GM12878 (cell line): Measurements from ENCODE around the gene PPP4R3B. TPM values are rescaled to one million over a fixed set of nuclear protein-coding genes. Genes with fewer than 3 reads are reported as not detected.

Source experiments
- ASH2L ChIP-seq: fragments of 300-600, 200-600 bp; sonication (generic); IDR thresholded peaks from 2 replicates; pipeline ENCODE4 v1.6.1; 2017; ENCODE audit warnings: low read depth, mild to moderate bottlenecking, borderline replicate concordance
- CTCF ChIP-seq, 3 experiments: IDR thresholded peaks in 2 of 3; conservative IDR thresholded peaks in 1 of 3; 2 replicates each; pipeline ENCODE4 v1.5.1; 2011; ENCODE audit warnings: low read depth in 3 of 3, low read length in 3 of 3, mild to moderate bottlenecking in 3 of 3, control low read depth in 2 of 3, moderate library complexity in 2 of 3, inconsistent platforms in 1 of 3, mixed read lengths in 1 of 3; ENCODE audit not compliant: control insufficient read depth in 2 of 3, insufficient read depth in 1 of 3; ENCODE audit errors: extremely low read depth in 1 of 3
- HDAC6 ChIP-seq: fragments of 200-600 bp; sonication (generic); IDR thresholded peaks from one replicate; pipeline ENCODE4 v1.8.0; 2017; ENCODE audit warnings: antibody characterized with exemption; ENCODE audit not compliant: unreplicated experiment
- KAT2A ChIP-seq: conservative IDR thresholded peaks from 2 replicates; pipeline ENCODE4 v1.6.1; 2011; ENCODE audit warnings: low read depth, low read length; ENCODE audit not compliant: control insufficient read depth
- NFYA ChIP-seq: IDR thresholded peaks from 2 replicates; pipeline ENCODE4 v1.6.1; 2011; ENCODE audit warnings: low read depth, mild to moderate bottlenecking, low read length, improper control_type of control experiment, borderline replicate concordance
- NRF1 ChIP-seq: conservative IDR thresholded peaks from 2 replicates; pipeline ENCODE4 v1.6.1; 2011; ENCODE audit warnings: mild to moderate bottlenecking, low read depth, low read length, improper control_type of control experiment
- PBX3 ChIP-seq: IDR thresholded peaks from 2 replicates; pipeline ENCODE4 v1.6.1; 2011; ENCODE audit warnings: mild to moderate bottlenecking, low read depth, low read length, moderate library complexity; ENCODE audit not compliant: insufficient replicate concordance
- POLR2AphosphoS5 ChIP-seq: IDR thresholded peaks from 2 replicates; pipeline ENCODE4 v1.6.1; 2011; ENCODE audit warnings: mild to moderate bottlenecking, low read length, inconsistent platforms
- SMARCA5 ChIP-seq: fragments of 450-650 bp; IDR thresholded peaks from 2 replicates; pipeline ENCODE4 v1.6.1; 2017; ENCODE audit warnings: mild to moderate bottlenecking
- SPI1 ChIP-seq: IDR thresholded peaks from 2 replicates; pipeline ENCODE4 v1.6.1; 2011; ENCODE audit warnings: low read depth, mild to moderate bottlenecking, low read length, moderate library complexity, borderline replicate concordance; ENCODE audit not compliant: insufficient read depth
- SUPT20H ChIP-seq: IDR thresholded peaks from 2 replicates; pipeline ENCODE4 v1.6.1; 2011; ENCODE audit warnings: low read depth, mild to moderate bottlenecking, low read length, moderate library complexity, borderline replicate concordance; ENCODE audit not compliant: control insufficient read depth
- SUZ12 ChIP-seq: fragments of 200-600 bp; sonication (generic); IDR thresholded peaks from one replicate; pipeline ENCODE4 v1.6.1; 2018; ENCODE audit warnings: antibody characterized with exemption, mild to moderate bottlenecking; ENCODE audit not compliant: unreplicated experiment
- TBL1XR1 ChIP-seq: IDR thresholded peaks from 2 replicates; pipeline ENCODE4 v1.6.1; 2012; ENCODE audit warnings: low read depth, low read length, improper control_type of control experiment
- TCF12 ChIP-seq: IDR thresholded peaks from 2 replicates; pipeline ENCODE4 v1.6.1; 2011; ENCODE audit warnings: low read depth, mild to moderate bottlenecking, low read length
- TCF7 ChIP-seq: IDR thresholded peaks from 2 replicates; pipeline ENCODE4 v1.6.1; 2014; ENCODE audit warnings: antibody characterized with exemption, borderline replicate concordance
- YBX1 ChIP-seq: fragments of 450-650 bp; IDR thresholded peaks from 2 replicates; pipeline ENCODE4 v1.6.1; 2016; ENCODE audit warnings: antibody characterized with exemption
- ZBTB33 ChIP-seq: fragments of 450-650 bp; IDR thresholded peaks from 2 replicates; pipeline ENCODE4 v1.6.1; 2017; ENCODE audit warnings: mild to moderate bottlenecking
- ZNF24 ChIP-seq: fragments of 450-650 bp; IDR thresholded peaks from 2 replicates; pipeline ENCODE4 v1.6.1; 2017; ENCODE audit warnings: antibody characterized with exemption, mild to moderate bottlenecking
- ZNF622 ChIP-seq: fragments of 450-650 bp; IDR thresholded peaks from 2 replicates; pipeline ENCODE4 v1.6.1; 2017; ENCODE audit warnings: mild to moderate bottlenecking, inconsistent platforms
- ZNF687 ChIP-seq: fragments of 450-650 bp; IDR thresholded peaks from 2 replicates; pipeline ENCODE4 v1.6.1; 2017; ENCODE audit warnings: mild to moderate bottlenecking, moderate library complexity
- polyA plus RNA-seq, 11 experiments: library from polyadenylated mRNA; depleted of rRNA in 4 of 11; unstranded in 6 of 11; stranded (reverse) in 5 of 11; fragments of >200 nt; fragmentation: Nextera tagmentation in 4 of 11; fragmentation: Illumina TruSeq in 1 of 11; extraction: Ambion mirVana in 4 of 11; extraction: Trizol in 1 of 11; gene quantifications; 1 replicate in 1 of 11; 2 replicates in 10 of 11; pipeline versions ENCODE4 v1.2.1 to v1.2.3, GENCODE V29; 2011 to 2016; ENCODE audit warnings: inconsistent platforms in 2 of 11, missing spikeins in 2 of 11, low read depth in 1 of 11
- total RNA-seq, 4 experiments: library from RNA; depleted of rRNA in 3 of 4; stranded (reverse); fragments of >200 nt in 3 of 4; fragmentation: Illumina TruSeq in 1 of 4; extraction: Trizol in 1 of 4; gene quantifications; 2 replicates each; pipeline versions ENCODE4 v1.2.1 to v1.2.3, GENCODE V29; 2013 to 2021

Gene PPP4R3B
- total and polyA plus RNA-seq, 10 of the 15 experiments (the other 5 are each of a cell fraction or from before 2014, with no cell fraction given): 10.9 to 70.1 (median 49.2) TPM

GRCh38 chr2:55617175-55618024, at the start of gene PPP4R3B (continued):
- TF ChIP-seq ZNF687: peak; percentile 63; the same call in 1 of the 2 replicates
- TF ChIP-seq CTCF (IDR thresholded peaks at IDR 0.05 in 2 of 3, conservative IDR thresholded peaks at IDR 0.05 in 1 of 3; ENCODE audit: control insufficient read depth in 2 of 3, extremely low read depth in 1 of 3, insufficient read depth in 1 of 3, low read depth in 3 of 3, low read length in 3 of 3): peak; percentile 32 to 33 (median 32); a peak in 4 of 6 replicates
- TF ChIP-seq ZNF622: no peak
- no peak for TF ChIP-seq YBX1
- TF ChIP-seq ZNF24: no peak
- no peak for TF ChIP-seq PBX3
- TF ChIP-seq SMARCA5: no peak
- TF ChIP-seq NFYA: no peak
- no peak for TF ChIP-seq TCF7
- 0 out of 2 replicates have a peak, but pooled peaks have one; percentile 18 for TF ChIP-seq TBL1XR1
- TF ChIP-seq HDAC6: no peak
- TF ChIP-seq ASH2L: no peak
- TF ChIP-seq POLR2AphosphoS5: peak; percentile 98
- no peak for TF ChIP-seq SUZ12
- peak; percentile 51 for TF ChIP-seq NRF1
- peak; percentile 80 for TF ChIP-seq SPI1
- peak; percentile 27; the same call in 1 of the 2 replicates for TF ChIP-seq TCF12
- TF ChIP-seq KAT2A: no peak
- TF ChIP-seq ZBTB33: peak; percentile 68; the same call in 1 of the 2 replicates
- no peak for TF ChIP-seq SUPT20H
